Activated CD4-positive, CD25-positive, alpha-beta regulatory T cell treated with anti-CD3 and anti-CD28 coated beads, Interleukin-2, amount 50 U/mL, for 24 hours (primary cell): Measurements from ENCODE around the gene GZMH.
"Not testable (repeated sequence)": the region's sequence is repeated elsewhere in the genome, so short reads cannot be mapped to it uniquely, and the experiment has no call there.

Experiments
- ATAC-seq, 2 donors: fragments of 150-1000 bp; cut with Tn5 transposase; one replicate each; pipeline ENCODE4 v1.10.0; 2021; ENCODE audit warnings: mild to moderate bottlenecking in 1 of 2, moderate library complexity in 1 of 2

Gene GZMH

DNA sequence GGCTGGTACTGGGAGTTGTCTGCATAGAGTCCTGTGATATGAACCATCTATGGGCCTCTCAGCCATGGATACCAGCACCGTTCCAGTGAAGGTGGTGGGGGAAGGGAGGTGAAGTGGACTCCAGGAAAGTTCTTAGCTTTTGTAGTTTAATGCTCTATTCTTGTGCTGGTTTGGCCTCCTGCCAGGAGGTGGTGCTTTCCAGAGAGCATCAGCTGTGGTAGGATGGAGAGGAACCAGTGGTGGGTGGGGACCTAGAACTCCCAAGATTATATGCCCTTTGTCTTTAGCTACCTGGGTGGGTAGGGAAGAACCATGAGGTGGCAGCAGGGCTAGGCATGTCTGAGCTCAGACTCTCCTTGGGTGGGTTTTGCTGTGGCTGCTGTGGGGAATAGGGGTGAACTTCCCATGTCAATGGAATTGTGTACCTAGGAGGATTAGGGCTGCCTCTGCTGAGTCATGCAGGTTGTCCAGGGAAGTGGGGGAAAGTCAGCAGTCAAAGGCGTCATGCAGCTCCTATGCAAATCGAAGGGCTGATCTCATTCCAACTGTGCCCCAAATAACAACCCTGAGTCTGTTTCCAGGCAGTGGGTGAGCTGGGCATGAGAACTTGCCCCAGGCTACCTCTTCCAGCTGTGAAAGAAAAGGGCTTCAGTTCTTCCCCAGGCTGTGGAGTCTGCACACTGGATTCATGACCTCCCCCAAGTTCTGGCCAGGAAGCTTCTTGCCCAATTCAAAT is 14.2 kb downstream of the GZMH start:
- no peak for ATAC-seq

DNA sequence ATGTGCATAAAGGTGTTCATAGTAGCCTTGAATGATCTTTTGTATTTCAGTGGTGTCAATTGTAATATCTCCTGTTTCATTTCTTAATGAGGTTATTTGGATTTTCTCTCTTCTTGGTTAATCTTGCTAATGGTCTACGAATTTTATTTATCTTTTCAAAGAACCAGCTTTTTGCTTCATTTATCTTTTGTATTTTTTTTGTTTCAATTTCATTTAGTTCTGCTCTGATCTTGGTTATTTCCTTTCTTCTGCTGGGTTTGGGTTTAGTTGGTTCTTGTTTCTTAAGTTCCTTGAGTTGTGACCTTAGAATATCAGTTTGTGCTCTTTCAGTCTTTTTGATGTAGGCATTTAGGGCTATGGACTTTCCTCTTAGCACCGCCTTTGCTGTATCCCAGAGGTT is 18.5 kb downstream of the GZMH start:
- not testable (repeated sequence) for ATAC-seq

DNA sequence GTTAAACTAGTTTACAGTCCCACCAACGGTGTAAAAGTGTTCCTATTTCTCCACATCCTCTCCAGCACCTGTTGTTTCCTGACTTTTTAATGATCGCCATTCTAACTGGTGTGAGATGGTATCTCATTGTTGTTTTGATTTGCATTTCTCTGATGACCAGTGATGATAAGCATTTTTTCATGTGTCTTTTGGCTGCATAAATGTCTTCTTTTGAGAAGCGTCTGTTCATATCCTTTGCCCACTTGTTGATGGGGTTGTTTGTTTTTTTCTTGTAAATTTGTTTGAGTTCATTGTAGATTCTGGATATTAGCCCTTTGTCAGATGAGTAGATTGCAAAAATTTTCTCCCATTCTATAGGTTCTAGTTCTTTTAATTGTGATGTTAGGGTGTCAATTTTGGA is 25.1 kb downstream of the GZMH start:
- not testable (repeated sequence) for ATAC-seq

- no peak for ATAC-seq
Observed at GRCh38 chr14:24578558-24578957, 30.9 kb downstream of the GZMH start.

GRCh38 chr14:24576771-24577170 is 32.7 kb downstream of the GZMH start:
- no peak for ATAC-seq

DNA sequence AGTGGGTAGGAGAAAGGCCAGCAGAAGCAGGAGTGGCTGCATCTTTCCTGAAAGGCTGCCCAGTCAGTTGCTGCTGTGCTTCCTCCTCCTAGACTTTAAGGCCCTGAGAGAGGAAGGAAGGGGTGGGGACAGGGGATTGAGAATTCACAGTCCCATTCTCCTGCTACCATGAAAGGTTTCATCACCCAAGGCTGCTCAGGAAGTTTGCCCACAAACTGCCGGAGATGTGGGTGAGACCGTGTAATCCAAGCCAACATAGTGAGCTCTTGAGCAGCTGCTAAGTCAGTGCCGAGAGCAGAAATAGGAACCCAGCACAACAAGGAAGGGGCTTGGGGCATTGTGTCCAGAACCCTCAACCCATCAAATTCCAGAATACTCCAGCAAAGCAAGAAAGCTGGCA is 33.3 kb downstream of the GZMH start, which contains the start of gene CTSG:
TSS of gene CTSG (minus strand) at position 69 of the 400 bp plus-strand sequence. CDS start at position 42, 27 bp downstream.
- no peak for ATAC-seq

- ATAC-seq = no peak
Observed at GRCh38 chr14:24574206-24574774, 35.2 kb downstream of the GZMH start.

GRCh38 chr14:24566318-24566717 is 43.2 kb downstream of the GZMH start:
- no peak for ATAC-seq

- no peak for ATAC-seq
Observed at GRCh38 chr14:24565766-24566165, 43.7 kb downstream of the GZMH start.

- no peak for ATAC-seq
Observed at GRCh38 chr14:24563505-24563904, 46.0 kb downstream of the GZMH start.

GRCh38 chr14:24556756-24557155 is 52.7 kb downstream of the GZMH start:
- ATAC-seq = no peak
